Adipocyte (in vitro differentiated cells): ENCODE measurements around the gene SHB.

Experiments used
- DNase-seq: peaks from one replicate; pipeline ENCODE4 v3.0.0-alpha.2; 2015; ENCODE audit warnings: low read depth
- H3K27me3 ChIP-seq: replicated peaks from 2 replicates; pipeline ENCODE4 v1.7.0; 2013; ENCODE audit warnings: mild to moderate bottlenecking, low read length, moderate library complexity; ENCODE audit not compliant: control insufficient read depth, insufficient read depth
- H3K36me3 ChIP-seq: 2 replicates; pipeline ENCODE4 v1.7.0; 2013; ENCODE audit warnings: low read length, mild to moderate bottlenecking, moderate library complexity; ENCODE audit not compliant: control insufficient read depth, insufficient read depth, severe bottlenecking
- H3K4me1 ChIP-seq: 2 replicates; pipeline ENCODE4 v1.7.0; 2013; ENCODE audit warnings: mild to moderate bottlenecking, low read length, moderate library complexity; ENCODE audit not compliant: control insufficient read depth, insufficient read depth
- H3K4me3 ChIP-seq: 2 replicates; pipeline ENCODE4 v1.7.0; 2013; ENCODE audit warnings: mild to moderate bottlenecking, low read length, moderate library complexity
- H3K9ac ChIP-seq: 2 replicates; pipeline ENCODE4 v1.7.0; 2013; ENCODE audit warnings: mild to moderate bottlenecking, low read length, moderate library complexity
- H3K9me3 ChIP-seq: 2 replicates; pipeline ENCODE4 v1.7.0; 2013; ENCODE audit warnings: mild to moderate bottlenecking, low read length, moderate library complexity; ENCODE audit not compliant: control insufficient read depth

The SHB gene

GRCh38 chr9:37997636-37998374 lies 71.2 kb downstream of the SHB start:
- Histone ChIP-seq H3K4me3 (no peak overlapping the region), H3K36me3 (peaks cover 5% of the 10 kb centered on the region), H3K4me1 (peaks cover 30% of the 10 kb centered on the region), H3K9me3 (no peaks in the 10 kb centered on the region), H3K27me3 (no peaks in the 10 kb centered on the region), H3K9ac (no peak overlapping the region)
- no peak for DNase-seq

- Histone ChIP-seq H3K4me3 (no peak overlapping the region), H3K9ac (no peak overlapping the region), H3K27me3 (no peaks in the 10 kb centered on the region), H3K4me1 (peaks cover 30% of the 10 kb centered on the region), H3K36me3 (peaks cover 5% of the 10 kb centered on the region), H3K9me3 (no peaks in the 10 kb centered on the region)
- DNase-seq, result no peak
Observed at GRCh38 chr9:37996819-37997217, 72.2 kb downstream of the SHB start.

GRCh38 chr9:37995961-37996818 lies 72.8 kb downstream of the SHB start:
- no peak for DNase-seq
- Histone ChIP-seq H3K4me1 (peaks cover 30% of the 10 kb centered on the region), H3K9me3 (no peaks in the 10 kb centered on the region), H3K36me3 (peaks cover under 1% of the 10 kb centered on the region), H3K27me3 (no peaks in the 10 kb centered on the region), H3K4me3 (no peak overlapping the region), H3K9ac (no peak overlapping the region)

- no peak for DNase-seq
- H3K9ac ChIP-seq, result peak overlapping the region; percentile 19
- H3K4me1 ChIP-seq, result peaks cover 30% of the 10 kb centered on the region
- H3K9me3 ChIP-seq, result no peaks in the 10 kb centered on the region
- H3K36me3 ChIP-seq, result no peaks in the 10 kb centered on the region
- H3K4me3 ChIP-seq, result peak overlapping the region; percentile 74
- H3K27me3 ChIP-seq, result no peaks in the 10 kb centered on the region
Observed at GRCh38 chr9:37995348-37995737, 73.7 kb downstream of the SHB start.

GRCh38 chr9:37994639-37995347 lies 74.2 kb downstream of the SHB start:
- Histone ChIP-seq H3K9me3 (no peaks in the 10 kb centered on the region), H3K27me3 (no peaks in the 10 kb centered on the region), H3K36me3 (no peaks in the 10 kb centered on the region), H3K4me1 (peaks cover 29% of the 10 kb centered on the region), H3K9ac (peak overlapping the region; percentile 25), H3K4me3 (peak overlapping the region; percentile 74)
- DNase-seq, result peak; percentile 53

GRCh38 chr9:37992924-37993349 lies 76.1 kb downstream of the SHB start:
- Histone ChIP-seq H3K4me3 (no peak overlapping the region), H3K27me3 (no peaks in the 10 kb centered on the region), H3K4me1 (peaks cover 18% of the 10 kb centered on the region), H3K36me3 (no peaks in the 10 kb centered on the region), H3K9ac (no peak overlapping the region), H3K9me3 (no peaks in the 10 kb centered on the region)
- DNase-seq, result no peak

GRCh38 chr9:37990404-37991015 lies 78.5 kb downstream of the SHB start:
- Histone ChIP-seq H3K9ac (no peak overlapping the region), H3K27me3 (no peaks in the 10 kb centered on the region), H3K4me1 (peaks cover 16% of the 10 kb centered on the region), H3K36me3 (no peaks in the 10 kb centered on the region), H3K4me3 (no peak overlapping the region), H3K9me3 (no peaks in the 10 kb centered on the region)
- no peak for DNase-seq

GRCh38 chr9:37989701-37990100 lies 79.3 kb downstream of the SHB start:
- Histone ChIP-seq H3K27me3 (no peaks in the 10 kb centered on the region), H3K9ac (no peak overlapping the region), H3K4me3 (no peak overlapping the region), H3K4me1 (peaks cover 13% of the 10 kb centered on the region), H3K36me3 (no peaks in the 10 kb centered on the region), H3K9me3 (no peaks in the 10 kb centered on the region)
- DNase-seq, result no peak

- Histone ChIP-seq H3K4me1 (peaks cover 7% of the 10 kb centered on the region), H3K4me3 (no peak overlapping the region), H3K27me3 (no peaks in the 10 kb centered on the region), H3K36me3 (no peaks in the 10 kb centered on the region), H3K9me3 (no peaks in the 10 kb centered on the region), H3K9ac (no peak overlapping the region)
- no peak for DNase-seq
Observed at GRCh38 chr9:37988602-37989001, 80.4 kb downstream of the SHB start.

GRCh38 chr9:37988041-37988440 lies 81.0 kb downstream of the SHB start:
- no peaks in the 10 kb centered on the region for H3K9me3 ChIP-seq
- peaks cover 7% of the 10 kb centered on the region for H3K4me1 ChIP-seq
- no peaks in the 10 kb centered on the region for H3K27me3 ChIP-seq
- no peak overlapping the region for H3K9ac ChIP-seq
- no peak for DNase-seq
- H3K36me3 ChIP-seq, result no peaks in the 10 kb centered on the region
- H3K4me3 ChIP-seq, result no peak overlapping the region
